Left ventricle myocardium inferior (tissue), 1 donor: ENCODE data around the gene CLDN24. TPM values are rescaled to one million over a fixed set of nuclear protein-coding genes. Genes with fewer than 3 reads are reported as not detected.

Experiments
- DNase-seq: peaks from one replicate; pipeline ENCODE4 v3.0.0-alpha.2; 2020
- H3K27ac ChIP-seq: fragments of 200-600 bp; replicated peaks from 2 replicates; pipeline ENCODE4 v1.8.0; 2021
- H3K27me3 ChIP-seq: fragments of 200-600 bp; 2 replicates; pipeline ENCODE4 v1.8.0; 2021; ENCODE audit warnings: low read depth
- H3K36me3 ChIP-seq: fragments of 200-600 bp; 2 replicates; pipeline ENCODE4 v1.8.0; 2021
- H3K4me1 ChIP-seq: fragments of 200-600 bp; 2 replicates; pipeline ENCODE4 v1.8.0; 2021
- H3K4me3 ChIP-seq: fragments of 200-600 bp; 2 replicates; pipeline ENCODE4 v1.8.0; 2021; ENCODE audit warnings: mild to moderate bottlenecking, moderate library complexity
- H3K9me3 ChIP-seq: fragments of 200-600 bp; replicated peaks from 2 replicates; pipeline ENCODE4 v1.8.0; 2021
- CTCF ChIP-seq: fragments of 200-600 bp; IDR thresholded peaks from 2 replicates; pipeline ENCODE4 v1.8.0; 2021; ENCODE audit warnings: antibody characterized with exemption, mild to moderate bottlenecking, borderline replicate concordance
- intact Hi-C: fragments of 100-400 bp; cut with micrococcal nuclease; formaldehyde crosslinking; loops from one replicate; pipeline ENCODE4 v1.11.0; 2022
- total RNA-seq: library from RNA; stranded (reverse); fragmentation: NEBNext Ultra II Directional; extraction: Animal tissue kit (Norgen Biotek cat#: 25700); gene quantifications from one replicate; pipeline ENCODE4 v1.2.1, GENCODE V29; 2021
- donor health status: DM: no; HTN: yes; CAD: no; lungs with severe emphysema.

Gene CLDN24
- total RNA-seq, 1 donor from 2014 or later: not detected

- TF ChIP-seq CTCF: no peak
- no peaks in the 10 kb centered on the region for H3K36me3 ChIP-seq
- no peak for DNase-seq
- H3K27me3 ChIP-seq: peaks cover 4% of the 10 kb centered on the region
- intact Hi-C loops: no loop called here
- no peak overlapping the region for H3K4me3 ChIP-seq
- H3K9me3 ChIP-seq: no peaks in the 10 kb centered on the region
- no peak overlapping the region for H3K27ac ChIP-seq
- no peaks in the 10 kb centered on the region for H3K4me1 ChIP-seq
Observed at GRCh38 chr4:183362916-183363542, 40.8 kb upstream of the CLDN24 start.

- TF ChIP-seq CTCF: no peak
- H3K27me3 ChIP-seq: peaks cover 4% of the 10 kb centered on the region
- no peak overlapping the region for H3K4me3 ChIP-seq
- intact Hi-C loops: no loop called here
- H3K27ac ChIP-seq: no peak overlapping the region
- H3K9me3 ChIP-seq: no peaks in the 10 kb centered on the region
- no peak for DNase-seq
- H3K4me1 ChIP-seq: no peaks in the 10 kb centered on the region
- H3K36me3 ChIP-seq: no peaks in the 10 kb centered on the region
Observed at GRCh38 chr4:183362036-183362435, 39.8 kb upstream of the CLDN24 start.

- intact Hi-C loops: no loop called here
- H3K9me3 ChIP-seq: no peaks in the 10 kb centered on the region
- no peak for TF ChIP-seq CTCF
- H3K4me3 ChIP-seq: no peak overlapping the region
- no peaks in the 10 kb centered on the region for H3K27me3 ChIP-seq
- no peaks in the 10 kb centered on the region for H3K4me1 ChIP-seq
- H3K27ac ChIP-seq: no peak overlapping the region
- no peak for DNase-seq
- no peaks in the 10 kb centered on the region for H3K36me3 ChIP-seq
Observed at GRCh38 chr4:183360161-183360919, 38.1 kb upstream of the CLDN24 start.

- Histone ChIP-seq H3K4me1 (no peaks in the 10 kb centered on the region), H3K27me3 (peaks cover 8% of the 10 kb centered on the region), H3K9me3 (no peaks in the 10 kb centered on the region), H3K27ac (no peak overlapping the region), H3K4me3 (no peak overlapping the region), H3K36me3 (no peaks in the 10 kb centered on the region)
- no peak for DNase-seq
- TF ChIP-seq CTCF: no peak
- intact Hi-C loops: no loop called here
Observed at GRCh38 chr4:183358215-183358755, 36.1 kb upstream of the CLDN24 start.

- Histone ChIP-seq H3K4me1 (no peaks in the 10 kb centered on the region), H3K4me3 (no peak overlapping the region), H3K36me3 (no peaks in the 10 kb centered on the region), H3K27me3 (peaks cover 10% of the 10 kb centered on the region), H3K27ac (no peak overlapping the region), H3K9me3 (no peaks in the 10 kb centered on the region)
- no peak for TF ChIP-seq CTCF
- DNase-seq: no peak
- intact Hi-C loops: no loop called here
Observed at GRCh38 chr4:183356931-183357675, 34.9 kb upstream of the CLDN24 start.
